ENCODE measurements around the gene P2RX7.

GRCh38 chr12:121117226-121117777, 15.4 kb upstream of the P2RX7 start:
- TF ChIP-seq CTCF (IDR thresholded peaks at IDR 0.05), result no peak
- TF ChIP-seq POLR2A (IDR thresholded peaks at IDR 0.05), result no peak
